Tibial artery (tissue), 4 donors: ENCODE results near the gene CIAO3.

Source experiments
- DNase-seq, 2 donors: peaks; one replicate each; pipeline ENCODE4 v3.0.0-alpha.2; 2019
- H3K27ac ChIP-seq, 2 donors: fragments of 200-600 bp; sonication (generic) in 1 of 2; 1 replicate in 1 of 2; 2 replicates in 1 of 2; pipeline ENCODE4 v1.5.1; 2018 to 2019; ENCODE audit warnings: mild to moderate bottlenecking in 1 of 2
- H3K27me3 ChIP-seq, 2 donors: fragments of 200-600 bp; sonication (generic) in 1 of 2; one replicate each; pipeline versions ENCODE4 v1.5.1 to v1.6.0; 2016 to 2019
- H3K36me3 ChIP-seq, 3 donors: fragments of 200-600 bp; sonication (generic) in 2 of 3; one replicate each; pipeline ENCODE4 v1.5.1; 2016 to 2019; ENCODE audit warnings: mild to moderate bottlenecking in 2 of 3
- H3K4me1 ChIP-seq, 4 donors: fragments of 200-600 bp; sonication (generic) in 2 of 4; 1 replicate in 3 of 4; 2 replicates in 1 of 4; pipeline ENCODE4 v1.5.1; 2016 to 2019
- H3K4me3 ChIP-seq, 2 donors: fragments of 200-600 bp; sonication (generic) in 1 of 2; 1 replicate in 1 of 2; 2 replicates in 1 of 2; pipeline ENCODE4 v1.5.1; 2018 to 2019; ENCODE audit warnings: mild to moderate bottlenecking in 2 of 2
- H3K9me3 ChIP-seq, 3 donors: fragments of 200-600 bp; sonication (generic) in 1 of 3; one replicate each; pipeline ENCODE4 v1.5.1; 2016 to 2019
- intact Hi-C: fragments of 100-400 bp; cut with DNase I; formaldehyde crosslinking; loops from one replicate; pipeline ENCODE4 v1.15.0; 2023; ENCODE audit warnings: low total_unique reads
- TF ChIP-seq, protein P1 (sequence below), 2 experiments: fragments of 200-600 bp in 1 of 2; fragments of 450-650 bp in 1 of 2; IDR thresholded peaks; one replicate each; pipeline ENCODE4 v1.5.1; 2017 to 2019; ENCODE audit warnings: antibody characterized with exemption in 2 of 2, mild to moderate bottlenecking in 1 of 2, moderate library complexity in 1 of 2

The CIAO3 gene

DNA sequence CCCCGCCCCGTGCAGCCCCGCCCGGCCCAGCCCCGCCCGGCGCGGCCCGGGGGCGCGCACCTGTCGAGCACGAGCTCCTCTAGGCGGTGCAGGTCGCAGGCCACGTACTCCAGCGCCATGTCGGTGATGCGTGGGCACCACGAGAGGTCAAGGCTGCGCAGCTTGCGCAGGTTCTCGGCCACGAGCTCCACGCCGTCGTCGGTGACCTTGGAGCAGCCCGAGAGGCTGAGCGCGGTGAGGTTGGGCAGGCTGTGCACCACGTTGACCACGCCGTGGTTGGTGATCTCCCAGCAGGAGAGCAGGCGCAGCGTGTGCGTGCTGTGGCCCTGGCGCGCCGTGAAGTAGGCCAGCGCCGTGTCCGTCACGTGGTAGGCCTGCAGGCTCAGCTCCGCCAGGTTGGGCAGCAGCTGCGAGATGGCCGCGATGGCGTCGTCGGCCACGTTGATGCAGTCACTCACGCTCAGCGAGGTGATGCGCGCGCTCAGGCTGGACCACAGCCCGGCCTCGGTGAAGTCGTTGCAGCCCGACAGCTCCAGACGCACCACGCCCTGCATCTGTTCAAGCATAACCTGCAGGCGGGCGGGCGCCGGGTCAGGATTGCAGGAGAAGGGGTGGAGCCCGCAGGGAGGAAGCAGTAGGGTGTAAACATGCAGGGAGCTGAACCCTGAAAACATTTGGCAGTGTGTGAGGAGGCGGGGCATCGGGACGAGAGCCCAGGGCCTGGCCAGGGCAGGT, 45.3 kb downstream of the CIAO3 start:
- H3K4me3 ChIP-seq, result peak overlapping the region in 1 of 2 donors; percentile 4

GRCh38 chr16:694863-695354, 45.9 kb downstream of the CIAO3 start:
- no peak overlapping the region for H3K4me3 ChIP-seq
- peaks cover 0 to 38% (median 23%) of the 10 kb centered on the region in 4 donors for H3K4me1 ChIP-seq
- TF ChIP-seq, protein P1, sequence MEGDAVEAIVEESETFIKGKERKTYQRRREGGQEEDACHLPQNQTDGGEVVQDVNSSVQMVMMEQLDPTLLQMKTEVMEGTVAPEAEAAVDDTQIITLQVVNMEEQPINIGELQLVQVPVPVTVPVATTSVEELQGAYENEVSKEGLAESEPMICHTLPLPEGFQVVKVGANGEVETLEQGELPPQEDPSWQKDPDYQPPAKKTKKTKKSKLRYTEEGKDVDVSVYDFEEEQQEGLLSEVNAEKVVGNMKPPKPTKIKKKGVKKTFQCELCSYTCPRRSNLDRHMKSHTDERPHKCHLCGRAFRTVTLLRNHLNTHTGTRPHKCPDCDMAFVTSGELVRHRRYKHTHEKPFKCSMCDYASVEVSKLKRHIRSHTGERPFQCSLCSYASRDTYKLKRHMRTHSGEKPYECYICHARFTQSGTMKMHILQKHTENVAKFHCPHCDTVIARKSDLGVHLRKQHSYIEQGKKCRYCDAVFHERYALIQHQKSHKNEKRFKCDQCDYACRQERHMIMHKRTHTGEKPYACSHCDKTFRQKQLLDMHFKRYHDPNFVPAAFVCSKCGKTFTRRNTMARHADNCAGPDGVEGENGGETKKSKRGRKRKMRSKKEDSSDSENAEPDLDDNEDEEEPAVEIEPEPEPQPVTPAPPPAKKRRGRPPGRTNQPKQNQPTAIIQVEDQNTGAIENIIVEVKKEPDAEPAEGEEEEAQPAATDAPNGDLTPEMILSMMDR (IDR thresholded peaks at IDR 0.05), result no peak
- H3K9me3 ChIP-seq, result no peaks in the 10 kb centered on the region
- H3K27me3 ChIP-seq, result peaks cover 9 to 81% of the 10 kb centered on the region in 2 donors
- intact Hi-C loops, result no loop called here
- no peaks in the 10 kb centered on the region for H3K36me3 ChIP-seq
- H3K27ac ChIP-seq, result no peak overlapping the region
- DNase-seq, result no peak

More for the DNA sequence above, 45.3 kb downstream of the CIAO3 start:
- Histone ChIP-seq H3K4me1 (peaks cover 0 to 35% (median 20%) of the 10 kb centered on the region in 4 donors), H3K36me3 (no peaks in the 10 kb centered on the region), H3K27me3 (peaks cover 9 to 87% of the 10 kb centered on the region in 2 donors), H3K9me3 (no peaks in the 10 kb centered on the region), H3K27ac (no peak overlapping the region)
- no peak for DNase-seq
- TF ChIP-seq, protein P1 (IDR thresholded peaks at IDR 0.05), result no peak
- intact Hi-C loops, result no loop called here

DNA sequence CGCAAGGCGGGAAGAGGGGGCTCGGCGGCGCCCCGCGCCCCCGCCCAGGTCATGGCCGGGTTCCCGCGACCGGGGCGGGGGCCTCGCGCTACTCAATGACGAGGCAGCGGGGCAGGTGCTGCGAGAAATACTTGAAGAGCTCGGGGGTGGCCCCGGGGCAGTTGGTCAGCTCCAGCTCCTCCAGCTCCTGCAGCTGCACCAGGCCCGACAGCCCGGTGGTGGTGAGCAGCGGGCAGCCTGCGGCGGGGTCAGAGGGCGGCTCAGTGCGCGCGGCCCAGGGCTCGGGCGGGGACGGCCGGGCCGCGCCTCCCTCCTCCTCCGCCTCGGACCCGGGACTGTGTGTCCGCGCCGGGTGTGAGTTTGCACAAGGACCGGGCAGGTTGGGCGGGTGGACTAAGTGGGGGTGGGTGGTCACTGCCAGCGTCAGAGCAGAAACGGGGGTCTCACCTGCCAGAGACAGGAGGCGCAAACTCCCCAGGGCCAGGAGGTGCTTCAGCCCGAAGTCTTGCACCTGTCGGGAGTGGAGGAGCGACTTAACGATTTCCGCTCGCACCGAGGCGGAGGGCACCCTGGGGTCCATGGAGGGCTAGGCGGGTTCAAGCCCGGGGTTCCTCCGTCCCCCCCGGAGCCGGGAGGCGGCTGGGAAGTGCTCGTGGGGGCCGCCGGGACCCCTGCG, 46.5 kb downstream of the CIAO3 start:
- no peaks in the 10 kb centered on the region for H3K9me3 ChIP-seq
- peaks cover 9 to 75% of the 10 kb centered on the region in 2 donors for H3K27me3 ChIP-seq
- no peaks in the 10 kb centered on the region for H3K36me3 ChIP-seq
- H3K4me1 ChIP-seq, result peaks cover 0 to 44% (median 29%) of the 10 kb centered on the region in 4 donors
- no peak for DNase-seq
- H3K4me3 ChIP-seq, result no peak overlapping the region
- no peak overlapping the region for H3K27ac ChIP-seq
- TF ChIP-seq, protein P1 (IDR thresholded peaks at IDR 0.05), result no peak
- intact Hi-C loops, result no loop called here

DNA sequence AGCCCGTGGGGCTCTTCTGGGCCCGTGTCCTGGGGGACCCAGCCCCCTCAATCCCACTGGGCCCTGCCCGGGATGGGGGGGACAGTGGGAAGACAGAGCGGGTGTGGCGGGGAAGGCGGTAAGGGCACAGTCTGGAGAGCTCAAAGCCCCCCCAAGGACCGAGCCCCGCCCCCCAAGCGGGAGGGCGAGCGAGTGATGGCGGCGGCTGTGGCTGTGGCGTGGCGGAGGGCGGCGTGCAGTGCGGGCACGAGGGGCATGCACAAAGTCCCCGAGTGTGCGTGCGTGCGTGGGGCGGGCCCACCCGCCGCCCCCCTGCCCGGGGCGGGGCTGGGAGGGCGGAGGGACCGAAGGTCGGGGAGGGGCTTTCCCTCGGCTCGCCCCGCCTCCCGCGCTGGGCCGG, 47.0 kb downstream of the CIAO3 start:
- Histone ChIP-seq H3K27me3 (peaks cover 9 to 71% of the 10 kb centered on the region in 2 donors), H3K4me3 (no peak overlapping the region), H3K36me3 (no peaks in the 10 kb centered on the region), H3K27ac (no peak overlapping the region), H3K9me3 (no peaks in the 10 kb centered on the region), H3K4me1 (peaks cover 0 to 50% (median 34%) of the 10 kb centered on the region in 4 donors)
- intact Hi-C loops, result no loop called here
- no peak for DNase-seq
- TF ChIP-seq, protein P1 (IDR thresholded peaks at IDR 0.05), result no peak

- Histone ChIP-seq H3K27me3 (peaks cover 9 to 69% of the 10 kb centered on the region in 2 donors), H3K36me3 (no peaks in the 10 kb centered on the region), H3K27ac (no peak overlapping the region), H3K4me3 (no peak overlapping the region), H3K9me3 (no peaks in the 10 kb centered on the region), H3K4me1 (peaks cover 0 to 54% (median 37%) of the 10 kb centered on the region in 4 donors)
- intact Hi-C loops, result no loop called here
- no peak for DNase-seq
- TF ChIP-seq, protein P1 (IDR thresholded peaks at IDR 0.05), result no peak
Observed at GRCh38 chr16:693364-693763, 47.4 kb downstream of the CIAO3 start.
